Measurements from ENCODE around the gene ENTPD2.

ENTPD2 gene

DNA sequence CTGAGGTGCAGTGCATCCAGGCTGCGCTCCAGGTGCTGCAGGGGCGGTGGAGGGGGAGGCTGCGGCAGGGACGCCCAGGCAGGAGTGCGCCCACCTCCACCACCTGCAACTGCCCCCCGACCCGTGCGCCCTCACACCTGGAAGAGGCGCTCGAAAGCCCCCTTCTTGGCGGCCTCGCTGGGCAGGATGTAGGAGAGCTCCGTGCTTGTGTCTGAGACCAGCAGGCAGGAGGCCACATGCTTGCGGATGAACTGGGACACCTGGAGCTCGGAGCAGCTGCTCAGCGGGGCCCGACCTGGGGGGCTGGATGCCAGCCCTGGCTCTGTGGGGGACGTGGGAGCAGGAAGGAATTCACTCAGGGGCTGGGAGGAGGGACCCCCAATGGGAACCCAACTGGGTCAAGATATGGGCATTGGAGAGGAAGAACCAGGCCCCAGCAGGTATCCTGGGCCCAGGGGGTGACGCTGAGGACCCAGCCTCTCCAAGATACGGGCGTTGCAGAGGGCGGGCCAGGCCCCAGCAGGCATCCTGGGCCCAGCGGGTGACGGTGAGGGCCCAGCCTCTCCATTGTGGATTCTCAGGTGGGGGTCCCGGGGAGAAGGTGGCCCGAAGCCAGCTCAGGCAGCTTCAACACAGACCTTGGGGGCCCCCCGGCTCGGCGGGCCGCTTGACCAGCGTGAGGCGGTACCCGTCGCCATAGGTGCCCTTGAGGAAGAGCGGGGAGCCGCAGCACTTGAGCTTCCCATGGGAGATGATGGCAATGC is 38.9 kb downstream of the ENTPD2 start:
- TF ChIP-seq, protein P1, sequence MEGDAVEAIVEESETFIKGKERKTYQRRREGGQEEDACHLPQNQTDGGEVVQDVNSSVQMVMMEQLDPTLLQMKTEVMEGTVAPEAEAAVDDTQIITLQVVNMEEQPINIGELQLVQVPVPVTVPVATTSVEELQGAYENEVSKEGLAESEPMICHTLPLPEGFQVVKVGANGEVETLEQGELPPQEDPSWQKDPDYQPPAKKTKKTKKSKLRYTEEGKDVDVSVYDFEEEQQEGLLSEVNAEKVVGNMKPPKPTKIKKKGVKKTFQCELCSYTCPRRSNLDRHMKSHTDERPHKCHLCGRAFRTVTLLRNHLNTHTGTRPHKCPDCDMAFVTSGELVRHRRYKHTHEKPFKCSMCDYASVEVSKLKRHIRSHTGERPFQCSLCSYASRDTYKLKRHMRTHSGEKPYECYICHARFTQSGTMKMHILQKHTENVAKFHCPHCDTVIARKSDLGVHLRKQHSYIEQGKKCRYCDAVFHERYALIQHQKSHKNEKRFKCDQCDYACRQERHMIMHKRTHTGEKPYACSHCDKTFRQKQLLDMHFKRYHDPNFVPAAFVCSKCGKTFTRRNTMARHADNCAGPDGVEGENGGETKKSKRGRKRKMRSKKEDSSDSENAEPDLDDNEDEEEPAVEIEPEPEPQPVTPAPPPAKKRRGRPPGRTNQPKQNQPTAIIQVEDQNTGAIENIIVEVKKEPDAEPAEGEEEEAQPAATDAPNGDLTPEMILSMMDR (IDR thresholded peaks at IDR 0.05; ENCODE audit: insufficient read depth, low read depth, low read length, missing control alignments): no peak
- H3K4me3 ChIP-seq (ENCODE audit: low read length): no peak overlapping the region
- no peak for DNase-seq (ENCODE audit: low read depth)

DNA sequence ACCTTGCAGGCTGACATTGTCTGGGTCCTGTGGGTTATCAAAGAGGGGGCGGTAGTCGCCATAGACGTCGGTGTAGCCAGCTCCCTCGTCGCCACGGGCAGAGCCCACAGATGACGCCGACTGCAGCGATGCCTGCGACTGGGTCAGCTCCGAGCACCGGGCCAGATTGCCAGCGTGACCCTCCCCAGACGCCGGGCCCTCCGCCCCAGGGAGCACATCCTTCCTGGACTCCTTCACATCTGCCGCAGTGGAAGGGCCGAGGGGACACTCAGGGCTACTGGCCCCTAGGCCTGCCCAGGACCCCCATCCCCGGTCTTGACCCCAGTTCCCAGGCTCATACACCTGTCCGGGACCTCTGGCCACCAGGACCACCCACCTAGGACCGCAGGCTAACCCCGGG is 39.7 kb downstream of the ENTPD2 start:
- no peak for DNase-seq (ENCODE audit: low read depth)
- TF ChIP-seq, protein P1 (IDR thresholded peaks at IDR 0.05; ENCODE audit: insufficient read depth, low read depth, low read length, missing control alignments): no peak
- H3K4me3 ChIP-seq (ENCODE audit: low read length): no peak overlapping the region

DNA sequence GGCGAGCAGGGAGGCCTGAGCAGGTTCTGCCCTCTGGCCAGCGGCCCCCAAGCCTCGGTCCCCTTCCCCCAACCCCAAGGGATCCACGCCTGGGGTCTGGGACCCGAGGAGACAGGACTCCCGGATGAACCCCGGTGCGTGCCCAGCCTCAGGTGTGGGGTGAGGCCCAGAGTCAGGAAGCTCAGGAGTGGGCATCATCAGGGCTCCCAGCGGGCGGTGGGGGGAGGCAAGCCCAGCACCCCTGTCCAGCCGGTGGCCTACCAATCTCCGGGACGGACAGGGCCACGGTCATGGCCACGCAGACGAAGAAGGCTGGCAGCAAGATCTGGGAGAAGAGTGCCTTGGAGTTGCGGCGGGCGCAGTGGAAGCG is 40.3 kb downstream of the ENTPD2 start:
- DNase-seq (ENCODE audit: low read depth): no peak
- TF ChIP-seq, protein P1 (IDR thresholded peaks at IDR 0.05; ENCODE audit: insufficient read depth, low read depth, low read length, missing control alignments): no peak
- H3K4me3 ChIP-seq (ENCODE audit: low read length): no peak overlapping the region

DNA sequence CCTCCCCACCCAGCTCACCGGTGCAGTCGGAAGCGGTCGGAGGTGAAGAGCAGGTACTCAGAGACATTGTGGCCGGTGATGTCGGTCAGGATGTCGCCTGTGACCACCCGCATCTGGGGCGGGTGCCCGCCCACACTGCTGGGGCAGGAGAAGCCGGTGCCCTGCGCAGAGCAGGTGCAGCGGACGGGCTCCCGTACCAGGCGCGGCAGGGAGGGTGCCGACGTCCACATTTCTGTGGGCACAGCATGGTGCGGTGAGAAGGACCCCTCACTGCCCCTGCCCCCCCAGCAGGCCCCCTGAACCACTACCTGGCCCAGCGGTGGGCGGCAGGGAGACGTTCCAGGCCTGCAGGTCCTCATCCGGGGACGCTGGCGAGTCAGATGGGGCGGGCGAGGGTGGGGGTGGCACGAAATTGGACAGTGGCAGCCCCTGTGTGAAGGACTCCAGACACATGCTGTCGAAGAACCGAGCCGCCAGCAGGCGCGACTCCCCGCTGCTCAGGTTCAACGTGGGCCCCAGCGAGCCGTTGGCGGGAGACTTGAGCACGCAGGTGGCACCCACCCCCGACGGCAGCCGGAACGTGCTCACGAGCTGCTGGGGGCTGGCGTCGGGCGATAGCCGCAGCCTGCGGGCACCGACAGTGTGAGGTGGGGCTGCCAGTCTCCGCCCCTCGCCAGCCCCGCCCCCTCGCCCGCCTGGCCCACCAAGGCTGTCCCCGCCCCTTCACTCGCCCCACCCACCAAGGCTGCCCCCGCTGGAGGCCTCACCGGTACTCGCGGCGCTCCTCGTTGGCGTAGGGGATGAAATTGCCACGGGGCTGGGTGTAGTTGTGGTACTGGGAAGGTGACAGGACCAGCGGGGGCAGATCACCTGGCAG is 40.9 kb downstream of the ENTPD2 start:
- no peak overlapping the region for H3K4me3 ChIP-seq (ENCODE audit: low read length)
- no peak for DNase-seq (ENCODE audit: low read depth)
- TF ChIP-seq, protein P1 (IDR thresholded peaks at IDR 0.05; ENCODE audit: insufficient read depth, low read depth, low read length, missing control alignments): no peak

DNA sequence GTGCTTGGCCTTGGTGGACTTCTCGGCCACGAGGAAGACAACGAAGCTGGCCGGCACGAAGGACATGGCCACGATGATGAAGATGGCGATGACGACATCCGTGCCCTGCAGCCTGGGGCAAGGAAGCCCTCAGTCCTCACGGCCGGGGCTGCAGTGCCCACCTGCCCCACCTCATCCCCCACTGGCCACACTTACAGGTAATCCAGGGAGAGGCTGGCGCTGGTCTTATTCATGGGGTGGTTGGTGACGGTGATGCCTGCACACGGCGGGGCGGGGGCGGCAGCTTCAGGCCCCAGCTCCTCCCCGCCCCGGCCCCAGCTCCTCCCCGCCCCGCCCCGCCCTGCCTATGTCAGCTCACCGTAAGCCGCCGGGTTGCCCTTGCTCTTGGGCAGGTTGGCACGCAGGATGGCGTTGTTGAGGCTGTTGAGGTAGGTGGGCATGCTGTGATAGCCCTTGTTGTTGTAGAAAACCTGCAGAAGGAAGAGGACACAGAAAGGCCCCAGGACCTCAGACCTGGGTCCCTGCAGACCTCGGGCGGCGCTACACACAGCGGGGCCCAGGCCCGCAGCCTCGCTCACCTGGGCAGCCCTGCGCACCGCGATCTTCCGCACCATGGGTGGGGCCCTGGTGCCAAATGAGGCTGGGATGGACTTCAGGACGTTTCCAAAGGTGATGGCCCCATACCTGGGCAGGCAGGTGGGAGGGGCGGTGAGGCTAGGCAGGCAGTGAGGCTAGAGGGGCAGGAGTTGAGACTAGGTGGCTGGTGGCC is 41.8 kb downstream of the ENTPD2 start:
- DNase-seq (ENCODE audit: low read depth): no peak
- TF ChIP-seq, protein P1 (IDR thresholded peaks at IDR 0.05; ENCODE audit: insufficient read depth, low read depth, low read length, missing control alignments): no peak
- H3K4me3 ChIP-seq (ENCODE audit: low read length): no peak overlapping the region

DNA sequence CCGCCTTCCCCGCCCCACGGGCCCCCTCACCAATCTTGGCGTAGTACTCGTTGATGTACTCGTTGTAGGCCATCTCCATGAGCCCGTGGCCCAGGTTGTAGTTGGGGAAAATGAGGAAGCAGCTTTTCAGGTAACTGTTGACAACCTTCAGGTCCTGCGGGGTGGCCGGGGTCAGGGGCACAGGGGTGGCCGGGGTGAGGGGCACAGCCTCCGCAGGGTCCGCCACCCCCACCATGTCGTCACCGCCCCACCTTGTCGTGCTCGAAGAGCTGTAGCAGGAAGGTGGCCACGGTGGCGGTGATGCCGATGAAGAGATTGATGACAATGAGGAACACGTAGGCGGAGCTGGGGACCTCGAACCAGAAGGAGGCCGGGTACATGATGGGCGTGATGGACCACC is 42.7 kb downstream of the ENTPD2 start:
- no peak for DNase-seq (ENCODE audit: low read depth)
- TF ChIP-seq, protein P1 (IDR thresholded peaks at IDR 0.05; ENCODE audit: insufficient read depth, low read depth, low read length, missing control alignments): no peak
- no peak overlapping the region for H3K4me3 ChIP-seq (ENCODE audit: low read length)
